ENCODE measurements around the gene SMYD3.
"Not testable (repeated sequence)": the region's sequence is repeated elsewhere in the genome, so short reads cannot be mapped to it uniquely, and the experiment has no call there.

SMYD3 gene

GRCh38 chr1:245721488-245721887, 785.6 kb downstream of the SMYD3 start:
- no peak for DNase-seq

- no peak for DNase-seq
Measured at GRCh38 chr1:245718951-245719350, 788.1 kb downstream of the SMYD3 start.

- no peak for DNase-seq
Measured at GRCh38 chr1:245718123-245718522, 789.0 kb downstream of the SMYD3 start.

- DNase-seq, result no peak
Measured at GRCh38 chr1:245717611-245718010, 789.5 kb downstream of the SMYD3 start.

GRCh38 chr1:245716561-245716960, 790.5 kb downstream of the SMYD3 start:
- DNase-seq, result no peak

- peak; percentile 7 for DNase-seq
Measured at GRCh38 chr1:245715970-245716369, 791.1 kb downstream of the SMYD3 start.

- DNase-seq, result peak; percentile 37
Measured at GRCh38 chr1:245715291-245715701, 791.8 kb downstream of the SMYD3 start.

- not testable (repeated sequence) for DNase-seq
Measured at GRCh38 chr1:245714027-245714426, 793.1 kb downstream of the SMYD3 start.

GRCh38 chr1:245710961-245711903, 795.8 kb downstream of the SMYD3 start:
- DNase-seq, result no peak

- no peak for DNase-seq
Measured at GRCh38 chr1:245707941-245708340, 799.1 kb downstream of the SMYD3 start.

GRCh38 chr1:245704765-245705164, 802.3 kb downstream of the SMYD3 start:
- DNase-seq, result no peak

GRCh38 chr1:245704341-245704740, 802.7 kb downstream of the SMYD3 start:
- DNase-seq, result no peak

- DNase-seq, result no peak
Measured at GRCh38 chr1:245702346-245702745, 804.7 kb downstream of the SMYD3 start.

- DNase-seq, result no peak
Measured at GRCh38 chr1:245701631-245702030, 805.4 kb downstream of the SMYD3 start.

- DNase-seq, result no peak
Measured at GRCh38 chr1:245700631-245701030, 806.4 kb downstream of the SMYD3 start.

All from DMS53 (cell line).